A549 (cell line): ENCODE data around the gene XYLT1. TPM values are rescaled to one million over a fixed set of nuclear protein-coding genes. Genes with fewer than 3 reads are reported as not detected.

Source experiments
- ATAC-seq, 2 experiments: fragments of 200-7000 bp in 1 of 2; fragments of >200 bp in 1 of 2; cut with Nextera tagmentation in 1 of 2; cut with Tn5 transposase in 1 of 2; 3 replicates each; pipeline versions ENCODE4 v1.8.0 to v1.9.1; 2018 to 2020; ENCODE audit warnings: mild to moderate bottlenecking in 1 of 2, moderate library complexity in 1 of 2
- CTCF ChIA-PET: fragments of 300-600 bp; sonication (Branson Sonifier 250); formaldehyde crosslinking; extraction: SDS; loops from one replicate; lab custom pipeline; 2021; ENCODE audit warnings: antibody characterized with exemption, inconsistent platforms; lab: Yijun Ruan, JAX
- POLR2A ChIA-PET: fragments of 350-600 bp; formaldehyde crosslinking; extraction: SDS; loops from one replicate; lab custom pipeline; 2021; ENCODE audit warnings: antibody characterized with exemption, inconsistent platforms; lab: Yijun Ruan, JAX
- DNase-seq, 2 experiments: peaks; one replicate each; pipeline versions ENCODE4 v3.0.0 to v3.0.0-alpha.2; 2011 to 2016; ENCODE audit warnings: low read depth in 1 of 2, low spot score in 1 of 2
- FAIRE-seq: peaks from 2 replicates; lab custom pipeline; 2011; peaks lifted over from hg19 to GRCh38; lab: Jason Lieb, UNC
- H3K27ac ChIP-seq, 2 experiments: fragments of >200 bp; sonication (Bioruptor Twin); formaldehyde crosslinking; 3 replicates each; pipeline ENCODE4 v1.5.1; 2016 to 2017
- H3K4me1 ChIP-seq: fragments of >200 bp; sonication (Bioruptor Twin); formaldehyde crosslinking; 3 replicates; pipeline ENCODE4 v1.6.1; 2016
- H3K4me2 ChIP-seq: fragments of >200 bp; sonication (Bioruptor Twin); formaldehyde crosslinking; 3 replicates; pipeline ENCODE4 v1.6.1; 2016
- H3K4me3 ChIP-seq: fragments of >200 bp; sonication (Bioruptor Twin); formaldehyde crosslinking; 3 replicates; pipeline ENCODE4 v1.5.1; 2016
- H3K9me3 ChIP-seq: fragments of >200 bp; sonication (Bioruptor Twin); formaldehyde crosslinking; 3 replicates; pipeline ENCODE4 v1.6.1; 2016
- BHLHE40 ChIP-seq: IDR thresholded peaks from 2 replicates; pipeline ENCODE4 v1.6.1; 2012; ENCODE audit warnings: low read depth, low read length, inconsistent platforms
- CBX8 ChIP-seq: fragments of 200-600 bp; sonication (generic); IDR thresholded peaks from 2 replicates; pipeline ENCODE4 v1.6.1; 2016
- CEBPB ChIP-seq, 2 experiments: fragments of >200 bp in 1 of 2; sonication (Bioruptor Twin) in 1 of 2; formaldehyde crosslinking in 1 of 2; IDR thresholded peaks; 2 replicates each; pipeline ENCODE4 v1.6.1; 2012 to 2016
- CHD2 ChIP-seq: fragments of 150-350 bp; IDR thresholded peaks from 2 replicates; pipeline ENCODE4 v1.6.1; 2014; ENCODE audit warnings: low read length; ENCODE audit not compliant: partially characterized antibody
- CTCF ChIP-seq: fragments of >200 bp; sonication (Bioruptor Twin); formaldehyde crosslinking; IDR thresholded peaks from 3 replicates; pipeline ENCODE4 v1.5.1; 2016
- FOSB ChIP-seq: fragments of 250-450 bp; sonication (Bioruptor Pico); IDR thresholded peaks from 2 replicates; pipeline ENCODE4 v1.5.0; 2020; ENCODE audit warnings: mild to moderate bottlenecking, moderate library complexity
- FOSL2 ChIP-seq, 2 experiments: fragments of 450-650 bp in 1 of 2; fragments of >200 bp in 1 of 2; sonication (Bioruptor Twin) in 1 of 2; formaldehyde crosslinking; IDR thresholded peaks; 2 replicates each; pipeline versions ENCODE4 v1.5.0 to v1.6.1; 2016 to 2020; ENCODE audit warnings: mild to moderate bottlenecking in 1 of 2, moderate library complexity in 1 of 2
- HOXA7 ChIP-seq: fragments of 250-450 bp; sonication (Bioruptor Pico); IDR thresholded peaks from 2 replicates; pipeline ENCODE4 v1.5.0; 2020; ENCODE audit warnings: mild to moderate bottlenecking, moderate library complexity
- HOXB13 ChIP-seq: fragments of 250-450 bp; sonication (Bioruptor Pico); IDR thresholded peaks from 2 replicates; pipeline ENCODE4 v1.5.0; 2020; ENCODE audit warnings: low read depth, mild to moderate bottlenecking, moderate library complexity
- JUN ChIP-seq, 2 experiments: fragments of >200 bp; sonication (Bioruptor Twin); formaldehyde crosslinking; IDR thresholded peaks; 2 replicates in 1 of 2; 3 replicates in 1 of 2; pipeline ENCODE4 v1.6.1; 2016 to 2017
- MAX ChIP-seq: IDR thresholded peaks from 2 replicates; pipeline ENCODE4 v1.6.1; 2012
- MYC ChIP-seq: IDR thresholded peaks from 2 replicates; pipeline ENCODE4 v1.6.1; 2012; ENCODE audit warnings: mild to moderate bottlenecking, inconsistent platforms, low read length, improper control_type of control experiment, borderline replicate concordance
- NFE2L2 ChIP-seq: fragments of 150-350 bp; conservative IDR thresholded peaks from 2 replicates; pipeline ENCODE4 v1.6.1; 2014; ENCODE audit warnings: low read length
- RARB ChIP-seq: fragments of 250-450 bp; sonication (Bioruptor Pico); IDR thresholded peaks from 2 replicates; pipeline ENCODE4 v1.8.0; 2021; ENCODE audit warnings: mild to moderate bottlenecking, moderate library complexity
- RCOR1 ChIP-seq: fragments of 150-350 bp; IDR thresholded peaks from 2 replicates; pipeline ENCODE4 v1.6.1; 2014; ENCODE audit warnings: antibody characterized with exemption, low read length, low read depth
- RFX5 ChIP-seq: fragments of 450-650 bp; IDR thresholded peaks from 2 replicates; pipeline ENCODE4 v1.7.1; 2014; ENCODE audit warnings: antibody characterized with exemption, mild to moderate bottlenecking, moderate library complexity
- RNF2 ChIP-seq: fragments of 200-600 bp; sonication (generic); IDR thresholded peaks from 2 replicates; pipeline ENCODE4 v1.6.1; 2016; ENCODE audit warnings: low read depth, mild to moderate bottlenecking, antibody characterized with exemption, moderate library complexity, borderline replicate concordance
- SMC3 ChIP-seq: fragments of >200 bp; sonication (Bioruptor Twin); formaldehyde crosslinking; IDR thresholded peaks from 3 replicates; pipeline ENCODE4 v1.6.1; 2018; ENCODE audit warnings: inconsistent platforms
- SREBF2 ChIP-seq: fragments of 450-650 bp; IDR thresholded peaks from 2 replicates; pipeline ENCODE4 v1.6.1; 2014; ENCODE audit warnings: mild to moderate bottlenecking, moderate library complexity
- TP53 ChIP-seq: fragments of 250-450 bp; sonication (Bioruptor Pico); IDR thresholded peaks from 2 replicates; pipeline ENCODE4 v1.5.0; 2021; ENCODE audit warnings: mild to moderate bottlenecking, moderate library complexity
- WGBS: methylation state at CpG from one replicate; pipeline ENCODE4 v1.1.6; 2017; ENCODE audit errors: missing lambda C conversion rate; 5-methylcytosine and 5-hydroxymethylcytosine counted together
- polyA plus RNA-seq, 4 experiments: library from polyadenylated mRNA; depleted of rRNA in 3 of 4; stranded (reverse); fragments of >200 nt; fragmentation: RNase III in 1 of 4; extraction: RNeasy Plus Mini Kit Qiagen cat#74134 plus additional on column Dnase treatment in 1 of 4; gene quantifications; 2 replicates in 3 of 4; 3 replicates in 1 of 4; pipeline ENCODE4 v1.2.3, GENCODE V29; 2011 to 2017
- TF ChIP-seq, protein P1 (sequence below): fragments of 200-600 bp; sonication (generic); IDR thresholded peaks from 2 replicates; pipeline ENCODE4 v1.6.1; 2016; ENCODE audit warnings: antibody characterized with exemption, mild to moderate bottlenecking, moderate library complexity
- TF ChIP-seq, protein P2 (sequence below): IDR thresholded peaks from 2 replicates; pipeline ENCODE4 v1.6.1; 2012; ENCODE audit warnings: low read depth, borderline replicate concordance
- TF ChIP-seq, protein P3 (sequence below): fragments of >200 bp; sonication (Bioruptor Twin); formaldehyde crosslinking; IDR thresholded peaks from 3 replicates; pipeline ENCODE4 v1.6.1; 2016

XYLT1 gene
- polyA plus RNA-seq, 2 of the 4 experiments (the other 2 are of a cell fraction) = 0.78 to 0.88 TPM

DNA sequence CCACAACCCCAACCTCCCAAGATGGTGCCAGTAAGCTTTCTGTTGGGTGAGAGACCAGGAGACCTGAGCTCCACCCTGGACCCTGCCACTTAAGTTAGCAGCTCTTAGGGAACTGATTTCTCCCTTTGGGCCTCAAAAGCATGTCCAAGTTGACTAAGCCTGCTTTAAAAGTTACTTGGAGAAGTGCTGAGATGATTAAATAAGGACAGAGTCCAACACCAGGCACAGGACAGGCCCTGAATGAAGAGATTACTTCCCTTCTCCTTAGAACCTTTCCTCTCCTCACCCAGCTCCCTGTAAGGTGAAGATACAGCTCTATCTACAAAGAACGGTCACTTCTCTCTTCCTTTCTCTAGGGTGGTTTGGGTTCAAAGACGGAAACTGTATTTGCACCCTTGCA is 162.6 kb downstream of the XYLT1 start:
- no peak overlapping the region for H3K4me3 ChIP-seq
- WGBS = 47% methylated on average over 2 of the region's 2 CpGs
- TF ChIP-seq CHD2 = no peak
- TF ChIP-seq RNF2 = no peak
- TF ChIP-seq SMC3 = no peak
- no peak for TF ChIP-seq RFX5
- TF ChIP-seq HOXB13 (CRISPR knock-in tag) = no peak
- no peak for TF ChIP-seq CBX8
- TF ChIP-seq, protein P1, sequence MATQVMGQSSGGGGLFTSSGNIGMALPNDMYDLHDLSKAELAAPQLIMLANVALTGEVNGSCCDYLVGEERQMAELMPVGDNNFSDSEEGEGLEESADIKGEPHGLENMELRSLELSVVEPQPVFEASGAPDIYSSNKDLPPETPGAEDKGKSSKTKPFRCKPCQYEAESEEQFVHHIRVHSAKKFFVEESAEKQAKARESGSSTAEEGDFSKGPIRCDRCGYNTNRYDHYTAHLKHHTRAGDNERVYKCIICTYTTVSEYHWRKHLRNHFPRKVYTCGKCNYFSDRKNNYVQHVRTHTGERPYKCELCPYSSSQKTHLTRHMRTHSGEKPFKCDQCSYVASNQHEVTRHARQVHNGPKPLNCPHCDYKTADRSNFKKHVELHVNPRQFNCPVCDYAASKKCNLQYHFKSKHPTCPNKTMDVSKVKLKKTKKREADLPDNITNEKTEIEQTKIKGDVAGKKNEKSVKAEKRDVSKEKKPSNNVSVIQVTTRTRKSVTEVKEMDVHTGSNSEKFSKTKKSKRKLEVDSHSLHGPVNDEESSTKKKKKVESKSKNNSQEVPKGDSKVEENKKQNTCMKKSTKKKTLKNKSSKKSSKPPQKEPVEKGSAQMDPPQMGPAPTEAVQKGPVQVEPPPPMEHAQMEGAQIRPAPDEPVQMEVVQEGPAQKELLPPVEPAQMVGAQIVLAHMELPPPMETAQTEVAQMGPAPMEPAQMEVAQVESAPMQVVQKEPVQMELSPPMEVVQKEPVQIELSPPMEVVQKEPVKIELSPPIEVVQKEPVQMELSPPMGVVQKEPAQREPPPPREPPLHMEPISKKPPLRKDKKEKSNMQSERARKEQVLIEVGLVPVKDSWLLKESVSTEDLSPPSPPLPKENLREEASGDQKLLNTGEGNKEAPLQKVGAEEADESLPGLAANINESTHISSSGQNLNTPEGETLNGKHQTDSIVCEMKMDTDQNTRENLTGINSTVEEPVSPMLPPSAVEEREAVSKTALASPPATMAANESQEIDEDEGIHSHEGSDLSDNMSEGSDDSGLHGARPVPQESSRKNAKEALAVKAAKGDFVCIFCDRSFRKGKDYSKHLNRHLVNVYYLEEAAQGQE = no peak
- TF ChIP-seq, protein P2, sequence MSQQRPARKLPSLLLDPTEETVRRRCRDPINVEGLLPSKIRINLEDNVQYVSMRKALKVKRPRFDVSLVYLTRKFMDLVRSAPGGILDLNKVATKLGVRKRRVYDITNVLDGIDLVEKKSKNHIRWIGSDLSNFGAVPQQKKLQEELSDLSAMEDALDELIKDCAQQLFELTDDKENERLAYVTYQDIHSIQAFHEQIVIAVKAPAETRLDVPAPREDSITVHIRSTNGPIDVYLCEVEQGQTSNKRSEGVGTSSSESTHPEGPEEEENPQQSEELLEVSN = no peak
- no peak for TF ChIP-seq RCOR1
- no peak for TF ChIP-seq CTCF
- no peak for TF ChIP-seq HOXA7 (CRISPR knock-in tag)
- TF ChIP-seq MYC = no peak
- TF ChIP-seq, protein P3, sequence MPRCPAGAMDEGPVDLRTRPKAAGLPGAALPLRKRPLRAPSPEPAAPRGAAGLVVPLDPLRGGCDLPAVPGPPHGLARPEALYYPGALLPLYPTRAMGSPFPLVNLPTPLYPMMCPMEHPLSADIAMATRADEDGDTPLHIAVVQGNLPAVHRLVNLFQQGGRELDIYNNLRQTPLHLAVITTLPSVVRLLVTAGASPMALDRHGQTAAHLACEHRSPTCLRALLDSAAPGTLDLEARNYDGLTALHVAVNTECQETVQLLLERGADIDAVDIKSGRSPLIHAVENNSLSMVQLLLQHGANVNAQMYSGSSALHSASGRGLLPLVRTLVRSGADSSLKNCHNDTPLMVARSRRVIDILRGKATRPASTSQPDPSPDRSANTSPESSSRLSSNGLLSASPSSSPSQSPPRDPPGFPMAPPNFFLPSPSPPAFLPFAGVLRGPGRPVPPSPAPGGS = no peak
- no peak for TF ChIP-seq TP53 (CRISPR knock-in tag)
- TF ChIP-seq FOSB = no peak
- no peak for TF ChIP-seq NFE2L2
- TF ChIP-seq MAX = no peak
- no peak overlapping the region for H3K27ac ChIP-seq
- H3K9me3 ChIP-seq = no peaks in the 10 kb centered on the region
- DNase-seq = no peak
- POLR2A ChIA-PET = no interaction called here
- FAIRE-seq = no peak
- no peak for ATAC-seq
- 0 out of 3 replicates have a peak, but pooled peaks cover 4% of the 10 kb centered on the region for H3K4me1 ChIP-seq
- no peak overlapping the region for H3K4me2 ChIP-seq
- CTCF ChIA-PET = no interaction called here

GRCh38 chr16:17307504-17307903 is 163.3 kb downstream of the XYLT1 start:
- FAIRE-seq = no peak
- no peak overlapping the region for H3K4me3 ChIP-seq
- no peak for ATAC-seq
- ChIA-PET POLR2A (no interaction called here), CTCF (no interaction called here)
- H3K27ac ChIP-seq = no peak overlapping the region
- 53% methylated on average over 1 of the region's 1 CpG for WGBS
- no peaks in the 10 kb centered on the region for H3K9me3 ChIP-seq
- H3K4me1 ChIP-seq = 0 out of 3 replicates have a peak, but pooled peaks cover 4% of the 10 kb centered on the region
- no peak for DNase-seq
- no peak overlapping the region for H3K4me2 ChIP-seq
- TF ChIP-seq BHLHE40 (no peak), RNF2 (no peak), CTCF (no peak), JUN (IDR thresholded peaks at IDR 0.05) (no peak), RARB (no peak), SMC3 (no peak), RFX5 (no peak), SREBF2 (no peak), MYC (no peak), CHD2 (no peak), MAX (no peak), FOSL2 (IDR thresholded peaks at IDR 0.05) (no peak), FOSL2 (CRISPR knock-in tag; IDR thresholded peaks at IDR 0.05) (no peak), CEBPB (IDR thresholded peaks at IDR 0.05) (no peak), TP53 (CRISPR knock-in tag) (no peak)
- TF ChIP-seq, protein P3 = no peak
